Stimulated activated CD4-positive, alpha-beta T cell treated with anti-CD3 and anti-CD28 coated beads, Interleukin-2, amount 100 ng/mL, for 4 hours (primary cell): Measurements from ENCODE around the gene MCTP1.

ENCODE experiments used
- DNase-seq: peaks from one replicate; pipeline ENCODE4 v3.0.0-alpha.2; 2020; ENCODE audit warnings: low read depth

Gene MCTP1

DNA sequence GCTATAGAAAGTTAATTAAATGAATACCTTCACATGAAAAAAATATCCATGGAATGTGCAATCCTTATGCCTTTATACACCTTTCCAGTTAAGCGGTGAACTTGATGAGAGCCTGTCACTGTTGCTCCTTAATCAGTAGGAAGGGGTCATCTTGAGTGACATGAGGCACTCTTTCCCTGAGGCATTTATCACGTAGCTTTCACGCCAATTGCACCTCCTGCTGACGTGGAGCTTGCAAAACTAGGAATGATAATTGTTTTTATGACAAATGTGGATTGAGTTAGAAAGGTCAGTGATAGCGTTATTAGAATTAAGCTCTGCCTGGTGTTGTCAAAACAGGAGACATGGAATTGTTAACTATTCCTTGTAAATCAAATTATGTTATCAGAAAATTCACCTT is 586.7 kb downstream of the MCTP1 start:
- DNase-seq = no peak

DNA sequence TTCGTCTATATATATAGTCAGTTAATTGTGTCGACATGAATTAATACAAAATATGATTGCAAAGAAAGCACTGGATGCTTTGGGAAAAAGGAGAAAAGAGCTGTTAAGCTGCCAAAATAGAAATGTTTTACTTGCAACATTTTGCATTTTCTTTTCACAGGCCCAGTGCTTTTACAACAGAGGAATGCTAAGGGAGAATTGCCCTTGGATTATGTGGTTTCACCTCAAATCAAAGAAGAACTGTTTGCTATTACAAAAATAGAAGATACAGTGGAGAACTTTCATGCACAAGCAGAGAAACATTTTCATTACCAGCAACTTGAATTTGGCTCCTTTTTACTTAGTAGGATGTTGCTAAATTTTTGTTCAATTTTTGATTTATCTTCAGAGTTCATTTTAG is 590.2 kb downstream of the MCTP1 start:
- DNase-seq = no peak

DNA sequence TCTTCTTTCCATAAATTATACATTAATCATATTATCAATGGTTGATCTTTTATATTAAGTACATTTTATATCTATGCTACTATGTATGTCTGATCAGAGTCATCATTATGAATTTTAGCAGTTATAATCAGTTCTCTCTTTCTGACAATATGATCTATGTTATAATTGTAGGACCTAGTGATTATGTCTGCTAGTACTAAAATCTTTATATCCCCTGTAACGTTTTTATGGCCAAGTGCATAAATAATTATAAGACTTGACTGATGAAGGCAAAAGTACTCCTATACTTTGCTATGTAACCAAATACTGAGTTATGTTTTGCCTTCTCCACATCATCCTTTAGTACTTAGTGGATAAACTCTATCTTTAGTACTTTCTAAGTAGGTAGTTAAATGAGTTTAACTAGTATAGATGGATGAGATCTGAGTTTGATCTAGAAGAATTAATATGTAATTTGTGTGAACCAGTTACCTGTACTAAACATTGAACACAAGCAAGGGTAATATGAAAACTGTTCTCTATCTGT is 591.0 kb downstream of the MCTP1 start:
- DNase-seq = no peak

DNA sequence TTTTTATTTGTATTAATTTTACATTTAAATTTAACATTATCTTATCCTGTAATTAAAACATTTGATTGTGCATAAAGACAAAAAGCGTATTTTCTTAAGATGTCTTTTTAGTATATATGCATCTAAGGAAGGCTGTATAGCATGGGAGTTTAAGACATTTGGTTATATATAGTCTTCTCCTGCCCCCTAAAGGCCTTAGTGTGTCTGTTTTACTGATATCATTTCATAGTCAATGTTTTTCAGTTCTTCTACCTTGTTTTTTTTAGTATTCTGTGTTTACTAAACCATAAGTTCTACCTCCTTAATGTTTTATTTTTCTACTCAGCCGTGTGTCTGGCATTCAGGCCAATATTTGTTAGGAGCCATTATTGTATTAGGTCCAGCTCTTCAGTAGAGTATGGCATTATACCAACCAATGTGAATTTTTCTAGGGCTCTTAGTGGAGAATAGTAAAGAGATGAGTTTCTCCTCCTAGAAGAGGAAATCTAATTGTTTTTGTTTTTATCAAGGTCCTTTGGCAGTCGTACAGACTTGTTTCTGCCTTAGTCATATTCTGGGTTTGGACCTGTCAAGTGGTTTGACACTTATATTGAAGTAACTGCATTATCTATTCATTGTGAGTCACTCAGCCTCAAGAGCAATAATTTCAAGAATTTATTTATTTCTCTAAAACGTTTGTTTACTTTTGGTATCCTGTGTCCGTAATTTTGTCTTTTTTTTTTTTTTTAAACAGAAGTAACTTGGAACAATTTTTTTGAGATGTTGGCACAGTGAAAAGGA is 591.7 kb downstream of the MCTP1 start:
- no peak for DNase-seq

DNA sequence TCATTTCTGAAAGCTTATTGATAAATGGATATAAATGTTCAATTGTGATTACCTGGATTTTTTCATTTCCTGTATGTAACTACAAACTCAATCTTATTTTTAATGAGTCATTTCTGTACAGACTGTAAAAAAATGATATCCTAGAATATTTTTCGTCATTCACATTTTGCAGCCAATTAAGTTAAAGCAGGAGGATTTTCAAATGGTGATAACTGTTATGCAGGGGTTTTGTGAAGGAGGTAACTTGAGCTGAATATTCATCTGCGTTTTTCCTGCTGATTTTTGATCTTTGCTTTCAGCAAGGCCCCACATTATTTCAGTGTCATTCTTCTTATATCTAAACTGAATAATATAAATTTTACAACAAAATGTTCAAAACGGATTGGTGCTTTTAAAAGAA is 592.3 kb downstream of the MCTP1 start:
- DNase-seq = no peak

DNA sequence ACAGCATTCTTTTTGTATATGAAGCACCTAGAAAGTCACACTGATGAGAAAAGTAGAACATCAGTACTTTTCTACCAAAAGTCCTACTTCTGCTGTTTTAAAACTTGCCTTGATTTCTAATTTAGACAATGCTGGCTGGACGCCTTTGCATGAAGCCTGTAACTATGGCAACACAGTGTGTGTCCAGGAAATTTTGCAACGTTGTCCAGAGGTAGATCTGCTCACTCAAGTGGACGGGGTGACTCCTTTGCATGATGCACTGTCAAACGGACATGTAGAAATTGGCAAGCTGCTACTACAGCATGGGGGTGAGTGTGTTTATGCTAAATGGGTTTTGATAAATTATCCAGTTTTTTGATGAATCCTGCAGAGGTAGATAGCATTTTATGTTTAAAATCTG is 592.9 kb downstream of the MCTP1 start:
- no peak for DNase-seq

DNA sequence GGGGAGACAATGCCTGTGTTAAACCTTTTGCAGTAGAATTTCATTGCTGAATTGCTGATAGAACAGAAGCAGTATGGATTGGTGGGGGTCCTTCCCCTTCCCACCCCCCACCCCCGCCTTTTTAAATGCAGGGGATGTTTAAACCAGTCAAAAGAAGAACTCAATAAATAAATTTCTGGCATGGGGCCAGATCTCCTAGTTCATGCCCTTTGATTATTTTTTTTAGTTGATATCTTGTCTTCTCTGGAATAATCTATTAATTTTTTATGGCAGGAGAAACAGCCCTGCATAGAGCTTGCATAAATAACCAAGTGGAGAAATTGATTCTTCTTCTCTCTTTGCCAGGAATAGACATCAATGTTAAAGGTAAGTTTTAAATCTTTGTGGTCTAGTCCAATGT is 593.6 kb downstream of the MCTP1 start:
- no peak for DNase-seq

DNA sequence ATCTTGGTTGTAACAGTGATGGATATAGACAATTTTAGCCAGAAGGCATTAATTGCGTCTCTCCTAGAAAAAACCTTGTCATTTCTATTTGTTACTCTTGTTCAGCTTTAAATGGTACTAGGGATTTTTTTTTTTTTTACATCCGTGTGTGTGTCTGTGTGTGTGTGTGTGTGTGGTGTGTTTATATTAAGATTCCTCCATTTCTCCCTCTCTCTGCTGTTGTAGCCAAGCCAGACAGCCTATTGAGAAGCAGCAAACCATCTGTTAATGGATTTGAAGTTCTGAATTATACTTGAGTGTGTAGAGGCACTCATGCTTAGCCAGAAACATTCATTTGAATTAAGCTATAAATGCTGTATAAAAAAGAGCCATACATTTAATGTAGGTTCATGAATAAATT is 594.1 kb downstream of the MCTP1 start:
- no peak for DNase-seq

DNA sequence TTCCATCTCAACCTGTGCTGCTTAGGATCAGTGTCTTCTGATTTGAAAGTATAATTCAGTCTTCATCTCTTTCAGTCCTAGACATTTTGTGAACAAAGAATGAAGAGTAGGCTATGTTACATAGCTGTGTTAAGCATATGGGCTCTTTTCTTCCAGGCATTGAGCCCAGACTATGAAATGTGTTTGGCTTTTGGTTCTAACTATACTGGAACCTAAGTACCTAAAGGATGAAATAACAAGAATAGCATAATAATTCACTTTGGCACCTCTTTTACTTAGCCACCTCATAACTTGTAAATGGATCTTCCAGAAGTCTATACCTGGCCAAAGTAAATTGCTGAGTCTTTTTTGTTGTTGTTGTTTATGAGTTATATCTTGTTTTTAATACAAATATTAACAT is 595.0 kb downstream of the MCTP1 start:
- no peak for DNase-seq

DNA sequence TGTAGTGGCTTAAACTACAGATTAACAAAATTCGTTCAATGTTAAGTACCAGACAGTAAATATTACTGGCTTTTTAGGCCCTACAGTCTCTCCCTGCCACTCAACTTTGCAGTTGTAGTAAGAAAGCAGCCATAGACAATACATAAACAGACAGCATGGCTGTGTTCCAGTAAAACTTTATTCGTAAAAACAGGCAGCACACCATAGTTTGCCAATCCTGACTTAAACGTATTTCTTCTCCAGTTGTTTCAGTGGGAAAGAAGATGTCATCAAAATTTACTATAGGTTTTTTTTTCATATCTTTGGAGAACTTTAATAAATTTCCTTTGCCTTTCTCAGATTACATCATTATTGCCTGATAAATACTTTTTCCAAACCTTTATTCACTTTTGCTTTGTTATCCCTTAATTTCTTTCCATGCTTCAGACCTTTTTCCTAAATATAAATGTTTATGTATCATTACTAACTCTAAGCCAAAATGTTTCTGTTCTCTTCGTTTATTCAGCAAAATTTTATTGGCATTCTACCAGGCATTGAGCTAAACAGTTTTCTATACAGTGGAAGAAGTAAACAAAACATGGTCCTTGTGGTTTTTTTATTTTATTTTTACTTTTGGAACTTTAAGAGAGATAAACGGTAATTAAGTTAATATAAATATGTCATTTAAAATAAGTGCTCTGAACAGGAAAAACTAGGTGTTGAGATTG is 601.9 kb downstream of the MCTP1 start:
- no peak for DNase-seq

DNA sequence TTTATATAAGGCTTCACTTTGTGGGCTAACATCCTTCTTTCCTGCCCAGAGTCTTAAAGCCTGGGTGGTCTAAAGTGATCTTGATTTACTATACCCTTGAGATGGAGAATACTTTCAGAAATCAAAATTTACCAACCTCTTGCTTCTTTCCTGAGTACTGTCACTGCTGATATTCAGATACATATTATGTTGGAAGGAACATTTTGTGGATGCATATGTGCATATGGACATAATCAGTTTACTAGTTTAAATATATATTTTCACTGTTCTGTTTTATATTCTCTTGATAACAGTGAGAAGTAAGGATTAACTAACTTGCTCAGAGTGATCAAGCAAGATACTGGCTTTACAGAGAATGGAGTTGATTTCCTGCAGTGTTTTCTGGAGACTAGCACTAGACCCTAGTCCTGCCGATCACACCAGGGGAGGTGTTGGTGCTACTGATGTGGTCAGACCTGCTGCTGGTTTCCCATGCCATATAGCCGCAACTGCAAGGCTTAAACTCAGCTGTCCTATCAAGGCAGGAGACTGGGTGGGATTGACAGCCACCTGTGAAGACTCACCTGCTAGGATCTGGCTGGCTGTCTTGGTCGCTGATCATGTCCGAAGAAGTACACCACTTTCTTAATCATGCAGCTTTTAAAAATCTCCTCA is 608.8 kb downstream of the MCTP1 start:
- DNase-seq = no peak

DNA sequence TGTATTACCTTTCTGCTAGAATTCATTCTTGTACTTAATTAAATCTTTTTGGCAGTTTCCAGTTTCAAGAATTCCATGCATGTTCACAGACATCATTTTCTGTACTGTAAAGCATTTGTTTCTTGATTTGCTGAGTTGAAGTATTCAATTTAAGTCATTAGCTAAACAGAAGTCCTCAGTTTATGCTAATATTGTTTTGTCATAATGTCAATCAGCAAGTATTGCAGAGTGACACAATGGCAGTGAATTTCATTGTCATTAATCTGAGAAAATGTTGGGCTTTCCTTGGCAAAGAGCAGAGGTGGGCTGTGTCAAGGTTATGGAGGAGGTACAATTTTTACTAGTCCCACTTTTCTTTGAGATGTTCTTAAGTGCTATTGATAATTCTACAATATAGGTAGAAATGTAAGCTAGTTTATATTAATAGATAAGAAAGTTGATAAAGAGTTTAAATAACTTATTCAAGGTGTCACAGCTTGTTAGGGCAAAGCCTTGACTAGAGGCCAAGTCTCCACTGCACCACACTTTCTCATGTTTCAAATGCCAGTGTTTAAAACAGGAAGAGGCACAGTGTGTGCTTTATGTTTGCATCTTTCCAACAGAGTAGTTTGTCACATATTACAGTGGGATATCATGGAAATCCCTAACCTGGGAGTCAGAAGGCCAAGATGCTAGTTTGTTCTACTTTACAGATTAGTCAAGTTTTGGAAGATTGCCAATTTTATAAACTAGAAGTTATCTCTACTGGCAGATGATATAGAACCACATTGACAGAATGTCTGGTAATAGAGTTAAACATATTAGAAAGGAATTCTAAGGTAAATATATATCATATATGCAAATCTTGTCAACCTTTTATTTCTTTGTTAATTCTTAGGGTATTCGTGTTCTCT is 610.2 kb downstream of the MCTP1 start:
- DNase-seq = no peak

DNA sequence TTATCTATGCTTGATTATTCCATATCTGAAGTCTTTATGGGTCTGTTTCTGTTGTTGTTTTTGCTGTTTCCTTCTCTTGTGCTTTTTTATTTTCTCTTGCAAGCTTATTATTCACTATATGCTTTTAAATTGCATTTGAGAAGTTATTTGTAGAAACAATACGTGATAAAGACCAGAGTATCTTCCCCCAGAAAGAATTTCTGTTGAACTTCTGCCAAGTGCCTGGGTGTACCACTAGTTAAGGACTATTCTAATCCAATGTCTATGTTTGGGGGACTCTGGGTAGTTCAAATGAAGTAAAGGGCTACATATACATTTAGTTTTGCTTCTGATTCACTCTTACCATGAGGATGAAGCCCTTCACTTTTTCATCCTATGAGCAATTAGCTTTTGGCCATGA is 612.1 kb downstream of the MCTP1 start:
- DNase-seq = no peak

DNA sequence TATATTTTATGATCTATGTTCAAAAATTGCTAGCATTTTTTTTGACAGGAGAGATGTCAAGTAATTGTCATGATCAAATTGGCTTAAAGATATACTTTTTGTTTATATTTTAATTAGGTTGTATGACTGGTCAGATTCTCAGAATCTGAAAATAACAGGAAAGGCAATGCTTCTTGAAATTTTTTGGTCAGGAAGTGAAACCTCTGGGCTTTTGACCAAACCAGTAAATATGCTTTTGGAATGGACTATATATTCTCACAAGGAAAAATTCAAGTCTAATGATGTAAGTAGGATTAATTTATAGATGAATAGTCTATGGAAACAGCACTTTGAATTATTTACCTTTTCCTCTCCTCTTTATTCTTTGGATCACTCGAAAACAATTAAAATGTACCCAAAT is 614.2 kb downstream of the MCTP1 start:
- no peak for DNase-seq

DNA sequence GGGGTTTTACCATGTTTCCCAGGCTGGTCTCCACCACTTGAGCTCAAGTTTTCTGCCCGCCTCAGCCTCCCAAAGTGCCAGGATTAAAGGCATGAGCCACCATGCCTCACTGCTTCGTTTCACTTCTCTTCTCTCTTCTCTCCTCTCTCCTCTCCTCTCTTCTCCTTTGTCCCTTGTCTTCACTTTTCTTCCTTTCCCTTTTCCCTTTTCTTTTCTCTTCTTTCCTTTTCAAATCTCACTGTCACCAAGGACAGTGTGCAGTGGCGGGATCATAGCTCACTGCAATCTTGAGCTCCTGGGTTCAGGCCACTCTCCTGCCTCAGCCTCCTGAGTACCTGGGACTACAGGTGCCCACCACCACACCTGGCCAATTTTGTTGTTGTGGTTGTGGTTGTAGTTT is 617.0 kb downstream of the MCTP1 start:
- no peak for DNase-seq

DNA sequence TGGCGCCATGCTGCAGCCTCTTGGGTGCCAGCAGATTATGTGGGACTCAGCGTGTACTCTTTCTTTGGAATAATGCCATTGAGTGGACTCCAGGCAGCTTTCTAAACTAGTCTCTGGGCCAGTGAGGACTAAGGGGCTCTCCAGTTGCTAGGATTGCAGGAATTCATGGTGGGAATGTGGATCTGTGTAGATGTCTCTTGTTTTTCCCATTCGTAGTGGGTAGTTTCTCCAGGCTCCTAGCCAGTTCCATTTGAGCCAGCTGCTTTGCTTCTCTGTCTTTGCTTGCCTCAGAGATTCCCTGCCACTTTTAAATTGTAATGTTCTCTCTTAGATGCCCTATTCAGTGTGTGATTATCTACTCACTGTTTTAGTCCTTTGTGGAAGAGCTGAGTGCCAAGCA is 623.8 kb downstream of the MCTP1 start:
- no peak for DNase-seq

DNA sequence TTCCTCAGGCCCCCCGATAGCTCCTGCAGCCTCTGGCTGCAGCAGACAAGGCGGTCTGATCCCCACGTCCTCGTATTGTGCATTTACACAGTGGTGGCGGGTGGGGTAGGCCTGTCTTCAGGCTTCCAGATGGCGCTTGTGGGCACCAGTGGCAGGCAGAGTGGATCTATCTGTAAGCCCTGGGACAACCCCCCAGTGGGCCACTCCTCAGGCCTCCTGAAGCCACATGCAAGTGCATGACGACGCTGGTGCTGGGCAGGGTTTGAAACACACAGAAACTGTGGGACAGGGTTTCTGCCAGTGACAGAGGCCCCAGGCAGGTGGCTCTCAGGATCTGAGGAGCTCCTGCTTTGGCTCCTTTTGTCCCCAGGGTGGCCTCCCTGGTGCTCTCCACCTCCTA is 624.4 kb downstream of the MCTP1 start:
- DNase-seq = no peak

DNA sequence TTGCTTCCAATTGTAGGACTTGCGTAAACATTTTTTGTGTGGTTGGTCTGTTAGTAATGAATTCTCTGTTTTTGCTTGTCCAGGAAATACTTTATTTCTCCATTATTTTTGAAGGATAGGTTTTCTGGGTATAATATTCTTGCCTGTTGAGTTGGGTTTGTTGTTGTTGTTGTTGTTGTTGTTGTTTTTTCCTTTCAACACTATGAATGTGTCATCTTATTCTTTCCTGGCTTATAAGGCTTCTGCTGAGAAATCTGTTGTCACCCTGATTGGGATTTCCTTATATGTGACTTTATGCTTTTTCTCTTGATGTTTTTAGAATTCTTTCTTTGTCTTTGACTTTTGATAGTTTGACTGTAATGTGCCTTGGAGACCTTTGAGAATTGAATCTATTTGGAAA is 626.6 kb downstream of the MCTP1 start:
- no peak for DNase-seq
